ENCODE data around the gene CEP63. TPM values are rescaled to one million over a fixed set of nuclear protein-coding genes. Genes with fewer than 3 reads are reported as not detected.

Gene CEP63
- total and polyA plus RNA-seq, 9 of the 15 experiments (the other 6 are each of a cell fraction or from before 2014, with no cell fraction given), result 5.1 to 17.8 (median 10.6) TPM

DNA sequence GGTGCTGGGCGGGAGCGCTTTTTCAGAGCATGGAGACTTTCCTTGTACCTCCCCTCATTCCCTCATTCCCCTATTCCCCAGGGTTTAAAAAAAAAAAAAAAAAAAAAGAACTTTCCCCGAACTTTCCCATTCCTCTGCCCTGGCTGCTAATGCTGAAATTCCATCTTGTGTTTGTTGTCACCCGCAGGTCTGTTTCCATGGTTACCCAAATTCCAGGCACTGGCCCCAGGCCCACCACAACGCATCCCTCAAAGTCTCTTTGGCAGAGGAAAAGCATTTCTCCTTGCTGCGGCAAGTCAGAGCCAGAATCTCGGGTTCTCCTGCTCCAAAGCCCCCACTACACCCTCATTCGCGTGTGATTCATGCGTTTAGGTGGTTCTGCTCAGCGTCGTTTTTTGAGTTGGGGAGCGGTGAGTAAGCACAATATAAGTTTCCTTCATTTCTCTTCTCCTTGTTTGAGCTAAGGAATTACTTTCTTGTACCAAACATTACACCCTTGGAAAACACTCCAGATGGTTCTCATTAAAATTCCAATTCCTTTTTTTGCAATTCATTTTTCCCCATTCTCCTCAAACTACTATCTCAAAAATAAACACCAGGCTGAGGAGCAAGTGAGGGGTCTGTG is 21.7 kb upstream of the CEP63 start:
- CTCF ChIA-PET (ENCODE audit: low intra/inter-chr PET ratio), result no interaction called here
- BruUV-seq (replicated peaks), result no TSS peak

More for the DNA sequence above, 21.7 kb upstream of the CEP63 start:
- Histone ChIP-seq H3K4me1 (replicated peaks in 1 of 2; ENCODE audit: control insufficient read depth in 2 of 2, insufficient read depth in 2 of 2, low read length in 2 of 2) (no peaks in the 10 kb centered on the region), H3K79me2 (ENCODE audit: control insufficient read depth, insufficient read depth, low read length) (no peaks in the 10 kb centered on the region), H3K9me1 (ENCODE audit: control insufficient read depth, insufficient read depth, low read length) (no peaks in the 10 kb centered on the region), H3K9me3 (replicated peaks; ENCODE audit: control insufficient read depth, insufficient read depth, low read depth, low read length) (no peaks in the 10 kb centered on the region), H2AFZ (ENCODE audit: low read depth, low read length) (no peak overlapping the region), H3K27me3 (ENCODE audit: control insufficient read depth in 2 of 2, insufficient read depth in 2 of 2, low read length in 2 of 2) (peaks cover 6 to 17% of the 10 kb centered on the region in 2 experiments; a peak in 4 of 5 replicates), H3K9ac (ENCODE audit: insufficient read depth in 1 of 2, low read depth in 2 of 2, low read length in 2 of 2) (no peak overlapping the region), H4K20me1 (replicated peaks; ENCODE audit: control insufficient read depth, insufficient read depth, low read length) (no peaks in the 10 kb centered on the region; the same call in 1 of the 2 replicates), H3K4me3 (no peak overlapping the region), H3K27ac (ENCODE audit: extremely low read depth, low read depth, low read length) (no peak overlapping the region), H3K36me3 (ENCODE audit: control insufficient read depth, insufficient read depth, low read length) (no peaks in the 10 kb centered on the region), H3K4me2 (ENCODE audit: insufficient read depth, low read length) (no peak overlapping the region)
- POLR2A ChIA-PET, result no interaction called here
- intact Hi-C loops (cut with micrococcal nuclease) (no loop called here), in situ Hi-C loops (cut with MboI) (no loop called here)
- WGBS (ENCODE audit: insufficient coverage, low coverage, missing lambda C conversion rate), result 4% methylated on average over 10 of the region's 13 CpGs
- DNase-seq (ENCODE audit: extremely low read depth in 1 of 4, low spot score in 3 of 4) (no peak), ATAC-seq (no peak), FAIRE-seq (no peak)
- TF ChIP-seq L3MBTL2 (IDR thresholded peaks at IDR 0.05) (no peak), RFX1 (IDR thresholded peaks at IDR 0.05) (peak; percentile 60), BCL6 (CRISPR knock-in tag; IDR thresholded peaks at IDR 0.05) (no peak), ZNF140 (CRISPR knock-in tag; IDR thresholded peaks at IDR 0.05) (no peak)
- TF ChIP-seq, protein P1, sequence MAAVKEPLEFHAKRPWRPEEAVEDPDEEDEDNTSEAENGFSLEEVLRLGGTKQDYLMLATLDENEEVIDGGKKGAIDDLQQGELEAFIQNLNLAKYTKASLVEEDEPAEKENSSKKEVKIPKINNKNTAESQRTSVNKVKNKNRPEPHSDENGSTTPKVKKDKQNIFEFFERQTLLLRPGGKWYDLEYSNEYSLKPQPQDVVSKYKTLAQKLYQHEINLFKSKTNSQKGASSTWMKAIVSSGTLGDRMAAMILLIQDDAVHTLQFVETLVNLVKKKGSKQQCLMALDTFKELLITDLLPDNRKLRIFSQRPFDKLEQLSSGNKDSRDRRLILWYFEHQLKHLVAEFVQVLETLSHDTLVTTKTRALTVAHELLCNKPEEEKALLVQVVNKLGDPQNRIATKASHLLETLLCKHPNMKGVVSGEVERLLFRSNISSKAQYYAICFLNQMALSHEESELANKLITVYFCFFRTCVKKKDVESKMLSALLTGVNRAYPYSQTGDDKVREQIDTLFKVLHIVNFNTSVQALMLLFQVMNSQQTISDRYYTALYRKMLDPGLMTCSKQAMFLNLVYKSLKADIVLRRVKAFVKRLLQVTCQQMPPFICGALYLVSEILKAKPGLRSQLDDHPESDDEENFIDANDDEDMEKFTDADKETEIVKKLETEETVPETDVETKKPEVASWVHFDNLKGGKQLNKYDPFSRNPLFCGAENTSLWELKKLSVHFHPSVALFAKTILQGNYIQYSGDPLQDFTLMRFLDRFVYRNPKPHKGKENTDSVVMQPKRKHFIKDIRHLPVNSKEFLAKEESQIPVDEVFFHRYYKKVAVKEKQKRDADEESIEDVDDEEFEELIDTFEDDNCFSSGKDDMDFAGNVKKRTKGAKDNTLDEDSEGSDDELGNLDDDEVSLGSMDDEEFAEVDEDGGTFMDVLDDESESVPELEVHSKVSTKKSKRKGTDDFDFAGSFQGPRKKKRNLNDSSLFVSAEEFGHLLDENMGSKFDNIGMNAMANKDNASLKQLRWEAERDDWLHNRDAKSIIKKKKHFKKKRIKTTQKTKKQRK (IDR thresholded peaks at IDR 0.05; ENCODE audit: borderline replicate concordance, low read depth, low read length), result no peak
